GM19099 (cell line): ENCODE results near the gene OR52H1.

Source experiments
- POLR2A ChIP-seq: IDR thresholded peaks from 3 replicates; pipeline ENCODE4 v1.6.1; 2011; ENCODE audit warnings: low read depth; ENCODE audit not compliant: insufficient read length; ENCODE audit errors: extremely low read depth

Gene OR52H1

DNA sequence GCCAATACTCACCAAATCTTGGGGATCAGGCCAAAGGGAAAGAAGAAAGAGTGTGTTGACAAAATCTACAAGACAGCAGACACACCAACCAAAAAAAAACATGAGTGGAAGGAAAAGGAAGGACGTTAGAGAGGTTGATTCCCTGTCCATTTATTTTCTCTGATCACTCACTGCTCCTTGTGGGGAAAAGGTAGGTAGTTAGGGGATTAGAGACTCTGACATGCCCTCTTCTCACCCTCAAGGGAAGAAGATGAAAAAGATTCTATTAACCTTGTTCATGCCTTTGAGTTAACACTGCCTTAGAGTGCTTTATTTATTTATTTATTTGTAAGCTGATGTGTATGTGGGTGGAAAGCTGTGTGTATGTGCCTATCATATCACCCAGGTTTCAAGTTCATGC, at the start of gene OR52H1:
OR52H1 (minus strand) TSS at position 101 of the 400 bp plus-strand sequence. CDS start 3,035 bp downstream, outside the sequence.
- no peak for TF ChIP-seq POLR2A

DNA sequence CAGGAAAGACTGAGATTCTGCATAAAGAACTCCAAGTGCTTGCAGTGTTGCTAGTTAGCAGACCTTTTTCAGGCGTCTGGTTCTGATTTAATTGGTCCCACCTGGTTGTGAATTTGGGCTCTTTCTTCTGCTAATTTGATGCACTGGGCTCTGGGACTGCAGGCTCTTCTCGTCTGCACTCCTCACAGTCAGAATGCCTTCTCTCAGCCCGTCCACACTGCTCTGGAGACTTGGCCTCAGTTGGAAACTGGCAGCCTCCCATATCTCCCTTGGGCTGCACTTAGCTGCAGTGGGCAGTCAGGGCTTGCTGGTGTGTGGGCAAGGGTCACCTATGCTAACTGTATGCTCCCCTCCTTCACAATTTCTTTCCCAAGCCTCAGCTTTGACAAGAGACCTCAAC, 49.6 kb upstream of the OR52H1 start:
- TF ChIP-seq POLR2A, result no peak

DNA sequence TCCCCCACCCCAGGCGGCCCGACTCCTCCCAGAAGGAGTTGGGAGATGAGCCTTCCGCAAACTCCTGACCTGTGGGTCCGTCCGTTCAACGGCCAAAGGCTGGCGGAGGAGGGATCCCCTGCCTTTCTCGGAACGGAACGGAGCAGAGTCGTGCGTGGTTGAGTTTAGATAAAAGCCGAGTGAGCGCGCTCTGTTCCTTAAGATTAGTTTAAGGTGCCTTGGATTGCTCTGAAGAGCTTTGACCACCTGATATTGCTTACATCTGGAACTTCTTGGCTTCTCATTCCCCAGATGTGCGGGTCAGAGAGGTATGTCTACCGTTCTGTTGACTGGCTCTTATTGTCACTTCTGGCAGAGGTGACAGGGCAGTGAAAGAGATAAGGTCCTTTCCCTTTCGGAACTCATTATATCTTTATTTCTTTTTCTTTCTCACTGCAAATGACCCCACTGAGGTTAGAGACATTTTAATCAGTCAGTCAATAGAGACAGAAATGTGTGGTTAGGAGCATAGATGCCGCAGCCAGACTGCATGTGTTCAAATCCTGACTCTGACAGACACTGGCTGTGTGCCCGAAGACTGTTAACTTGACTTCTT, 48.4 kb upstream of the OR52H1 start, which contains the start of gene TRIM6:
TRIM6 (plus strand) TSS at position 31 of the 595 bp plus-strand sequence; CDS start at position 292, 261 bp downstream.
- TF ChIP-seq POLR2A, result peak; percentile 32

DNA sequence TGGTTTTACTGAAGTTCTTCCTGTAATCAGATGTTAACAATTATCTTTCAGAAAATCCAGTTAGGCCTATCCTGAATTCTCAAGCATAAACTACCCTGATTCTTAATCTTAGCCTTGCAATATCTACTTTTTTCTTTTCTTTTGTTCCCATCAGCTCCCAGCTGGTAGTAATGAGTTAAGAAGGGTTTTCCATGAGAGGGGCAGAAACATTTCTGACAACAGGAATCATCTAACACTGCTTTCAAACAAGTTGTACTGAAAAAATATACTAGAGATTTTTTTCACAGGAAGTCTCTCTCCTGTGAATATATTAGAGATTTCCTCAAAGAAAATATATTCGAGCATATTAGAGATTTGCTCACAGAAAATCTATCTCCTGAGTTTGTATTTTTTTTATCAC, 44.8 kb upstream of the OR52H1 start:
- no peak for TF ChIP-seq POLR2A

DNA sequence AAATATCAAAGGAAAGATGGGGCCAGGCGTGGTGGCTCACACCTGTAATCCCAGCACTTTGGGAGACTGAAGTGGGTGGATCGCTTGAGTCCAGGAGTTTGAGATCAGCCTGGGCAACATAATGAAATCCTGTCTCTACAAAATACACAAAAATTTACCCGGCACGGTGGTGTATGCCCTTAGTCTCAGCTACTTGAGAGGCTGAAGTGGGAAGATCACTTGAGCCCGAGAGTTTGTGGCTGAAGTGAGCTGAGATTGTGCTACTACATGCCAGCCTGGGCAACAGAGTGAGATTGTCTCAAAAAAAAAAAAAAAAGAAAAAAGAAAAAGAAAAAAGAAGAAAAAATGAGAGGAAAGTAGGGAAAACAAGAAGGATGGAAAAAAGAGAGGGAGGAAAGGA, 44.3 kb upstream of the OR52H1 start:
- TF ChIP-seq POLR2A, result no peak

DNA sequence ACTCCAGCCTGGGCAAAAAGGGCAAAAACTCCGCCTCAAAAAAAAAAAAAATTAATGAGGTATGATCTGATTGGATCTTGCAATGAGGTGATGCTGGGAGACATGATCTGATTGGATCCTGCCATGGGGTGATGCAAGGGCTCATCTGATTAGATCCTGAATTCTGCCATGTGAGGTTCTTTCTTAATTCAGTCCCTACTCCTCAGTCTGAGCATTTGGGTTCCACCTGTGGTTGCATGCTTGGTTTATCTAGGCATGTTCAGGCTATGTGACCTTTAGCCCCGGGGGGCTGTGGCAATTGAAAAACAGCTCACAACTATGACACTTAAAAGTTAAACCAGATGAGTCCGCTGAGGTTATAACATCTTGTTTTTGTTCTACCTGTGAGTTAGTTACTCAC, 43.3 kb upstream of the OR52H1 start:
- TF ChIP-seq POLR2A, result no peak

DNA sequence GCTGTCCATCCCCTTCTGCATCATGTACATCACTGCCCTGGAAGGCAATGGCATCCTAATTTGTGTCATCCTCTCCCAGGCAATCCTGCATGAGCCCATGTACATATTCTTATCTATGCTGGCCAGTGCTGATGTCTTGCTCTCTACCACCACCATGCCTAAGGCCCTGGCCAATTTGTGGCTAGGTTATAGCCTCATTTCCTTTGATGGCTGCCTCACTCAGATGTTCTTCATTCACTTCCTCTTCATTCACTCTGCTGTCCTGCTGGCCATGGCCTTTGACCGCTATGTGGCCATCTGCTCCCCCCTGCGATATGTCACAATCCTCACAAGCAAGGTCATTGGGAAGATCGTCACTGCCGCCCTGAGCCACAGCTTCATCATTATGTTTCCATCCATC, 32.7 kb upstream of the OR52H1 start:
- TF ChIP-seq POLR2A, result no peak

DNA sequence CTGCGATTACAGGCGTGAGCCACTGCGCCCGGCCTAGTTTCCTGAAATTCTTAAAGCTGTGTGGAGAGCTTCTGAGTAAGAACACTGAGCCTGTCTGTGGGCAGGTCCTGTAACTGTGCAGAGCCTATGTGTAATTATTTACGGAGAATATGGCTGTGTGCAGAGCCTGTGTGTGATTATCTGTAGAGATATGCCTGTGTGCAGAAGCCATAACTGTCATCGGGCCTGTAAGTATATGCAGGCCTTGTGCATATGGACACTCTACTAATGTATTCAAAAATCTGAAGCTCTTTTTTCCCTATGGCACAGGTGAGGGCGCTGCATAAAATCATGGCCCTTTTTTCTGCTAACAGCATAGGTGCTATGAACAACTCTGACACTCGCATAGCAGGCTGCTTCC, 32.2 kb upstream of the OR52H1 start, which contains the start of gene OR52B6:
OR52B6 (plus strand) TSS at position 301 of the 400 bp plus-strand sequence; CDS start at position 301, 0 bp downstream.
- TF ChIP-seq POLR2A, result no peak

DNA sequence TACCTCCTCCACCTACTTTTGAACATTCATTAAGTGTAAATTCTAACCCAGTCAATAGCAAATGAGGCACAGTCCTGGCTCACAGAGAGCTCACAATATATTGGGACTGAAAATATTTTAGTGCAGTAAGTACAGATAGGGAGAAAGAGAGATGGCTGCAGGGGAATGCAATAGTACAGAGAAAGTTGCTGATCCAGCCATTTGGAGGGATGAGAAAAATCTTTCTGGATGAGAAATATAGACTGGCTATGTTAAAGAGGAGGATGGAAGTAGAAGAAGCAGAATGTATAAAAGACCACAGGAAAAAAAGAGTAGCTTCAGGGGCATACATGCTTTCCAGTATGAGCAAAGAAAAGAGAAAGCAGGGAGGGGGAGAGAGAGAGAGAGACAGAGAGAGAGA, 28.8 kb upstream of the OR52H1 start:
- no peak for TF ChIP-seq POLR2A

DNA sequence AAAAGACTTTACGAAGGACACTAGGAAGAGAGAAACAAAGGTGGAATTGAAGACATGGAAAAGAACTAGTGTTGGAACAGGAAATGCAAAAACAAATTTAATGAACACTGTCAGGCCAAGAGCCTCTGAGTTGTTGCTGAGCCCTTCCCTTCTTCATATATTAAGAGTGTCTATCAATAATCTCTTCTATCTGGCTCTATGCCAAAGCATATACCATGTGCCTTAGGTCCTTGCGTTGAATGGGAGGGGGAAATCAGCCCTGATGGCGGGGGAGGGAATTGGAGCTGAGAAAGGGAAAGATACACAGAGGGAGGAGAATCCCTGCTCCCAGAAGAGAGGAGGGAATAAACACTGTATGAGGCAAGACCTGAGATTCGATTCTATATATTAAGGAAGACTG, 26.8 kb upstream of the OR52H1 start:
- no peak for TF ChIP-seq POLR2A

DNA sequence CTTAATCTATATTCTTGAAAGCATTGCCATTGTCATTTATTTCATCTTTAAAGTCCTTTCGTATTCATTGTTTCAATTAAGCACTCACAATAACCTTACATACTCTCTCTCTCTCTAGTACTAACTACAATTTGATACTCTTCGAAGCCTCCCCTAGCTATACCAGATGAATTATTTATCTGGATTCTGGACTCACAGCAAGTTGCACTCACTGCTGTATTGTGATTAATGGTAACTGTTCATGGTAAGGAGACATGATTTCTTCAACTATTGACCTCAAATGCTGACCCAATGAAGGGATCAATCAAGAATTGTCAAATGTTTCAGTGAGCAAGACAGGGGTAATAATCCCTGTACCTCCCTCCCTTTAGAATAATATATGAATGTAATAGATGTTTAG, 26.3 kb upstream of the OR52H1 start:
- TF ChIP-seq POLR2A, result no peak

DNA sequence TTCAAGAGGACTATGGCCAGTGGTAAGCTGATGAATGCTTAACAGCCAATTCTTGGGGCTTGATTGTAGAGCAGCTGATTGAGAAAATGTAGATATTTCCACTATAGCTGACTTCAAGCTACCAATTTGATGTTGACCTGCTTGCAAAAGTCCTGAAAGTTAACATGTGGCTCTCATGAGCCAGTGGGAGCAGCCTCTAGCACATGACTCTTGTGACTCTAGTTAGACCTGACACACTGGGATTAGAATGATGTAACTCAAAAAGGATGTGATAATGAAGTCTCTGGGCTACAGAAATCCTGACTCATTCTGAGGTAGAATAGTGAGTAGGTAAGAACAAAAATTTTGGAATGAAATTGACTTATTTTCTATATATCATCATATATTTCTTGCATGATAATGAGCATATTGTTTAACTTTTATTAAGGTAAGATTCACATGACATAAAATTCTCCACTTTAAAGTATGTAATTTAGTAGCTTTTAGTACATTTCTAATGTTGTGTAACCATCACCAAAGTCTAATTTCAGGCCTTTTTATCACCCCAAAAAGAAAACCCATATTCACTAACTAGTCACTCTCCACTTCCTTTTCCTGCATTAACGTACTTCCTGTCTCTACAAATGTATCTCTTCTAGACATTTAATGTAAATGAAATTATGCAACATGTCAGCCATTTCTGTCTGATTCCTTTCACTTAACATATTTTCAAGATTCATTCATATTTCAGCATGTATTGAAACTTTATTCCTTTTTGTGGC, 16.1 kb upstream of the OR52H1 start:
- TF ChIP-seq POLR2A, result no peak

DNA sequence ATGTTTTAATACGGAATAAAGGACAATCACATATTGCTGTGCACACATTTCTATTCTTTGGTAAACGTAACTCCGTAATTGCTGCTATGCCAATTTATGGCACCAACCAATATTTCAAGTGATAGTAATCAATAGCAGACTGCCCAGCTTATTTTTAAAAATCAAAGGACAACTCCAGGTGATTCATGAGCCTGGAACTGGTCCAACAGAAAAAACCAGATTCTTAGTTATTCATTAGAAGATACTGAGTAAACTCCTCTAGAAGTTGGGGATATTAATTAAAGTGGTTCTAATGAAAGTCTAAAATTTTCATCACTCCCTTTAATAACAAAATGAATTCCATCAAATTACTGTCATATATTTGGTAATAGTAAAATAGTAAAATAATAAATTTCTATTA, 9.4 kb upstream of the OR52H1 start:
- TF ChIP-seq POLR2A, result no peak

DNA sequence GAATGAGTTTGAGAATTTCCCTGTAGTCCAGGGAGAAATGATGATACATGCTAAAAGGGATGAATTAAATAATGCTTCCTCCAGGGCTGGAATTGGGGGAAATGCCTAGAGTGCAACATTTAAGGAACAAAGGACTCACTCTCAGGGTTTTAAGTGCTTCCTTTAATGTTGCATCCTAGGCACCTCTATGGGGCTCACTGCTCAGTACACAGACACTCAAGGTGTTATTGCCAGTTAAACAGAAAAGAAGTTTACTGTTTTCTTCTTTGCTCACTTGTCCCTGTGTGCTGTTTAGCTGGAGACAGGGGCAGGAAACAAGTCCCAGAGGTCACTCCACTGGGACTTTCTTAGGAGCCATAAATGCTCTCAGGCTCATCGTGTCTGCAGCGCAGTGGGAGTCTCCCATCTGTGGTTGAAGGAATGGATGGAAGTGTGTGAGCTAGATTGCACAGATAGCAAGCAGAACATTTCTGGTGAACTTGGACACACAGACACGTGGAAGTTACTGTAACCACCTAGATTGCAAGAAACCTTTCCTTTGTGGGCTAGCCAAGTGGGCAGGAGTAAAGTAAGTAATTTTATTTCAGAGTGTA, 8.4 kb upstream of the OR52H1 start:
- no peak for TF ChIP-seq POLR2A

DNA sequence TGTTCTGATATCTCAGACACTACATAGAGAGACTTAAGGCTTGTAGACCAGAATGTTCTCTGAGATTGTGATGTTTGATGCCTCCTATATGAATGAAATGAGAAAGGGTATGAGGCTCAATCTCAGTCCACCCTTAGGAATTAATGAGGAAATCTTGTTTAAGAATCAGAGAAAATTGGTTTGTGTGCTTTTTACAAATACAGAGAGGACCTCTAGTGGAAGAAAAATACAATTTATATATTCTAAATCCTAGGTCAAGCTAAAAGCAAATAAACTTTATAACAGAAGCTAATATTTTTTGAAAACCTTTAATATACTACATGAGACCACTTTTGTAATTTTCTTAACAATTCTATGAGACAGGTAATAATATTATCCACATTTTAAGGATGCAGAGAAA, 5.0 kb upstream of the OR52H1 start:
- TF ChIP-seq POLR2A, result no peak
